Measurements from ENCODE around the gene CD8A.

CD8A gene

GRCh38 chr2:86809481-86810121 is 18.9 kb upstream of the CD8A start:
- no peak for DNase-seq (ENCODE audit: low read depth in 3 of 3, low spot score in 1 of 3)

DNA sequence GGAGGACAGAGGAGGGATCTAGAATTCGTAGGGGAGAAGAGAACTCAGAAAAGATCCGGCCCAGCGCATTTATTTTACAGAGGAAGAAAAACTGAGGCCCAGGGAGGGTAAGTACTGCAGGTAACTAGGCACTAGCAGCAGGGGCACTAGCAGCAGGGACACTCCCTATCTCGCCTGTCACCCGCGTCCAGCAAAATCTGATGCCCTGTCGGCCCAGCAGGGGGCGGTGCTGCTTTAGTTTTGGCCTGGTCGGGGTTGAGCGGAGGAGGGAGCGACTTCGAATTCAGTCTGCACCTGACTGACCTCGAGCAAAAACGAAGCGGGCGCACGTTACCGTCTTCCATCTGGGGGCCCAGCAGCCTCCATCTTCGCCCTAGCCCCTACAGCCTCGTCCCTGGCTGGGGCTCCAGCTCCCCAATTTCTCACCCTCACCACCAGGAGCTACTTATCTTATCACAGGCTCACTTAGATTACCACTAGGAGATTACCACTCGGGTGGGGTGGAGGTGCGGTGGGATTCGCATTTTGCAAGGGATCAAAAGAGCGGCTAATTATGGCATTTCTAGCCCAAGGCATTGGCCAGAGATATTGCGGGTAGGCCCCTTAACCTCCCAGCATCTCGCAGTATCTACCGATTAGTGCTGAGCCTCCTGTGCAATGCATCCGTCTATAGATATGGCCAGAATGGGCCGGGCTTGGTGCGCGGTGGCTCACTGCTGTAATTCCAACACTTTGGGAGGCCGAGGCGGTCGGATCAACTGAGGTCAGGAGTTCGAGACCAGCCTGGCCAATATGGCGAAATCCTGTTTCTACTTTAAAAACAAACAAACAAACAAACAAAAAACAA is 17.8 kb upstream of the CD8A start:
- peak; percentile 68 to 91 (median 82) for DNase-seq (ENCODE audit: low read depth in 3 of 3, low spot score in 1 of 3)

DNA sequence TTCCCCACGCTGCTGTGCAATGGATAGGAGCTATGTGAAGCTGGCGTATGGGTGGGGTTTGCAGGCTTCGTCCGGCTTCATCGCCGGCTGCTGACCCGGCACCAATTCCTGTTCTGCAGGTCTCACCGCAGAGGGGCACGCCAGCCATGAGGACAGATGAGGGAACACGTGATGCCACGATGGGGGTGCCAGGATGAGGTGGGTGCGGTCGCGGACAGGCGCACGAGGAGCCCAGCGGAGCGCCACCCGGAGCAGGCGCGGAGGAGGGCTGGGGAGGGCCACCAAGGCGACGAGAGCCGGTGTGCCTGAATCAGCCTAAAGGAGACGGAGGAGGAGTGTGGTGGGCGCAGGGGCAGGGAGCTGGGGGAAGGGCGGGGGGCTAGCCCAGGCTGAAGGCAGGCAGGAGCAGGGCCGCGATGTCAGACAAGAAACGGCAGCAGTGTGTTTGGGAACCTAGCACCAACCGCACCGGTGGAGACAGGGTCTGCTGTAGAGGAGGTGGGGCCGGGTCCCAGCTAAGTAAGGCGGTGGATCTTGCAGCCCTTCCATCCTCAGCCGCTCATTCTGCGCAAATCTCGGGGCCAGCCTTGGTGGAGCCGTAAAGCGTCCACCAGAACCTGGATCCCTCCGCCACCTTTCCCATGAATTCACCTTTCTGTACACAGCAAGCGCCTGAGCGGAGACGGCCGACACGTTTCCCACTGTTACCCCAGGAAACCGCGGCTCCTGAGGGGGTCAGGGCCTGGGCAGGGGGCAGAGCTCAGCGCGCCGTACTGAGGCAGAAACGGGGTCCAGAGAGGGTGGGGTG is 17.0 kb upstream of the CD8A start:
- no peak for DNase-seq (ENCODE audit: low read depth in 3 of 3, low spot score in 1 of 3)

DNA sequence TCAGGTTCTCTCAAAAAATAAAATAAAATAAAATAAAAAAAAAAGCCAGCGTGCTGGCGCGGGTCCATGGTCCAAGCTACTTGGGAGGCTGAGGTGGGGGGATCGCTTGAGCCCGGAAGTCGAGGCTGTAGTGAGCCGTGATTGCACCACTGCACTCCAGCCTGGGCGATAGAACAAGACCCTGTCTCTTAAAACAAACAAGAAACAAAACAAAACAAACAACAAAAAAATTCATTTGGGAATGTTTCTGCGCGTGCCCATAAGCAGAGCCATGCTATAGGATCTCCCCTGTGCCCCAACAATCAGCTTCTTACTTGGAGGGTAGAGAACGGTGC is 16.4 kb upstream of the CD8A start:
- no peak for DNase-seq (ENCODE audit: low read depth in 3 of 3, low spot score in 1 of 3)

DNA sequence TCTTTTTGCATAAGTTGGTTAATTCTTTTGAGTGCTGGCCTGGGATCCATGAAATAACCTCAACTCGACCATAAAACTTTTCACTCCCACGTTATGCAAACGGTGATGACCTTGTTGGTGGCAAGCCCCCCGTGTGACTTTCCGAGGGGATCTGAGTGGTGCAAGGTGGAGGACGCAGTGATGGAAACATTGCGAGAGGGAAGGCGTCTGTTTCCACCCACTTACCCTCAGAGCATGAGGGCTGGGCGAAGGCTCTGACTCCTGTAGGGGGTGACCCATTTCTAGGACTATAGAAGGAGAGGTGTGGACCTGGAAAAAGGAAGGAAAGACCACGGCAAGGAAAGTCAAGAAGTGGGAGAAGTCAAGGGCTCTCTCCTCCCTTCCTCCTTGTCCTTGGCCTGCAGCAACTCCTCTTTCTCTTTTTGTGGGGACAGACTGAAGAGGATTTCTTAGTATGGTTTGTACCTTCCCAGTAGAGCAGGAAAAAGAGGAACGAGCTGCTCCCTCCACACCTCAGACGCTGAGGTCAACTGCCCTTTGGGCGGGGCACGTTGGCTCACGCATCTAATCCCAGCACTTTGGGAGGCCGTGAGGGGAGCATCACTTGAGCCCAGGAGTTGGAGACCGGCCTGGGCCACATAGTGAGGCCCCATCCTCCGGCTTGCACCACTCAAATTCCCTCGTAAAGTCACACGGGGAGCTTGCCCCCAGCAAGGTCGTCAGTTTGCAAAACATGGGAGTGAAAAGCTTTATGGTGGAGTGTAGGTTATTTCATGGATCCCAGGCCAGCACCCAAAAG is 15.5 kb upstream of the CD8A start:
- no peak for DNase-seq (ENCODE audit: low read depth in 3 of 3, low spot score in 1 of 3)

- no peak for DNase-seq (ENCODE audit: low read depth in 3 of 3, low spot score in 1 of 3)
These were observed 10.3 kb upstream of the CD8A start for GRCh38 chr2:86800856-86801567.

GRCh38 chr2:86794861-86795260 is 4.1 kb upstream of the CD8A start:
- no peak for DNase-seq (ENCODE audit: low read depth in 3 of 3, low spot score in 1 of 3)

DNA sequence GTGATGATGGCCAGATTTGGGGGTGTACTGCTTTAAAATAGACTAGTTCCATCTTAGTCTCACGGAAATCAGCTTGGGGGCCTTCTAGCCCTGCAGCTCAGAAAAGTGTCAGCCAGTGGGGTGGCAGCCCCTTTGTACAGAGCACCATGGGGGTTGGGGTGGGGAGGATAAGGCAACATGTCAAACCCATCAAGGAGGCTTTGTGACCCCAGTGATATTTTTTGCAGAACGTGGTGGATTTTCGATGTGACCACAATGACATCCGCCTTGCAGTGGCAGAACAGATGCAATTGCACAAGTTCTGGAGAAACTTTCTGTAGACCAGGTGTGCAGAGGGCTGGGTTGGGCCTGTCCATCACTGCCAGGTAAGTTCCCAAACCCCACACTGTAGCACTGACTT is 3.0 kb upstream of the CD8A start:
- no peak for DNase-seq (ENCODE audit: low read depth in 3 of 3, low spot score in 1 of 3)

DNA sequence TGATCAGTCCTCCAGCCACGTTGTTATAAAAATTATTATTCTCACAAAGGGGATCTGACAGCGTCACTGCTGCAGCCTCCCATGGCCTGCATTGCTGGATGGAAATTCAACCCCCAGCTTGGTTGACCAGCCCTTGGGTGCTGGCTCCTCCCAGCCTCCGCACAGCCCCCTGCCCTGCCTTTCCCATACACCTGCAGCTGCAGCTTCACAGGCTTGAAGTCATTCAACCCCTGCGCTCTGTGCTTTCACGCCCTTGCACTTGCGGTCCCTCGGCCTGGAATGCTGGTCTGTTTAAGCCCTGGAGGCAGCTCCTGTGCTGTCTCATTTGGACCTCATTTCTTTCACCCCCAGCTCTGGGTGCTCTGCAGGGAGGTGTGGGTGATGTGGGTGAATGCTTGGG is 860 bp upstream of the CD8A start:
- no peak for DNase-seq (ENCODE audit: low read depth in 3 of 3, low spot score in 1 of 3)

GRCh38 chr2:86790134-86790675 is 508 bp downstream of the CD8A start:
- no peak for DNase-seq (ENCODE audit: low read depth in 3 of 3, low spot score in 1 of 3)

DNA sequence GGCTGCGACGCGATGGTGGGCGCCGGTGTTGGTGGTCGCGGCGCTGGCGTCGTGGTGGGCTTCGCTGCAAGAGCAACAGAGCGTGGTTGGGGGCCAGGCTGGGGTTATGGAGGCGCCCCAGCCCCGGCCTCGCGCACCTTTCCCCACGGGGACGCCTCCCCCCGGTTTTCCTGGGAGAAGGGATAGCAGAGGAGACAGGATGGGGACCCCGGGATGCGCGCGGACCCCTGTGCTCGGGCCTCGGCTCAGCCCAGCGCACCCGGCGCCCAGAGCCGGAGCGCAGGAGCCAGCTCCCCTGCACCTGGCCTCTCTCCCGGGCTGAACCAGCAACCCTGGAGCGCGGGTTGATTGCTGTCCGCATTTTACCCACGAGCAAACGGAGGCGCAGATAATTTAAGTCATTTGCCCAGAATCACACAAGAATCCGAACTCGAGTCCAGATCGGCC is 1.0 kb downstream of the CD8A start:
- no peak for DNase-seq (ENCODE audit: low read depth in 3 of 3, low spot score in 1 of 3)

DNA sequence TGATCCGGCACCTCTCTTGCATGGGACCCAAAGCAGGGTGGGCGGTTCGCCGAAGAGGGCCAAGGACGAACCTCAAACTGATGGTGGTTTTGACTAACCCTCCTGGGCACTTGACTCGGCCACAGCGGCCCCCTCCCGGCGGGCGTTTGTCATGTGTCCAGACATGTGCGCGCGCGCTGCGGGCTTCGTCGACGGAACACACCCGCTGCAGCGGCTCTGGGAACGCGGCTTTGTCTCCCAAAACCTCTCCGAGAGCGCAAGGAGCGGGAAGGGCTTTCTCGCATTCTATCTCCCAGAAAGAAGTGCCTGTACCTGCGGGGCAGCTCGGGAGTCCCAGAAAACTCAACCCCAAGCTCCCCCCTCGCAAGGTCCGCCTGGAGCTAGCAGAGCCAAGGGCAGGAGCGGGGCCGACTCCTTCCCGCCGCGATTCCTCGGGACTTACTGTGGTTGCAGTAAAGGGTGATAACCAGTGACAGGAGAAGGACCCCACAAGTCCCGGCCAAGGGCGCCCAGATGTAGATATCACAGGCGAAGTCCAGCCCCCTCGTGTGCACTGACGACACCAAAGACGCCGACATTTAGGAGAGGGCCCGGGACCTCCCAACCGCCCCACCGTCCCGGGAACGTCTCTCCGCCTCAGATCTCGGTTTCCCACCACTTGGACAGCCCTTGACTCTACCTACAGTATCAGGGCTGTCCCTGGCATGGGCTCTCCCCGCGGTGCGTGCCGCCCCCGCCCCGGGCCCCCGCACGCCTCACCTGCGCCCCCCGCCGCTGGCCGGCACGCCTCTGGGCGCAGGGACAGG is 1.6 kb downstream of the CD8A start:
- DNase-seq (ENCODE audit: low read depth in 3 of 3, low spot score in 1 of 3) = no peak

- no peak for DNase-seq (ENCODE audit: low read depth in 3 of 3, low spot score in 1 of 3)
These were observed 2.5 kb downstream of the CD8A start for GRCh38 chr2:86788165-86788564.

- no peak for DNase-seq (ENCODE audit: low read depth in 3 of 3, low spot score in 1 of 3)
These were observed 3.0 kb downstream of the CD8A start for GRCh38 chr2:86787736-86788135.

DNA sequence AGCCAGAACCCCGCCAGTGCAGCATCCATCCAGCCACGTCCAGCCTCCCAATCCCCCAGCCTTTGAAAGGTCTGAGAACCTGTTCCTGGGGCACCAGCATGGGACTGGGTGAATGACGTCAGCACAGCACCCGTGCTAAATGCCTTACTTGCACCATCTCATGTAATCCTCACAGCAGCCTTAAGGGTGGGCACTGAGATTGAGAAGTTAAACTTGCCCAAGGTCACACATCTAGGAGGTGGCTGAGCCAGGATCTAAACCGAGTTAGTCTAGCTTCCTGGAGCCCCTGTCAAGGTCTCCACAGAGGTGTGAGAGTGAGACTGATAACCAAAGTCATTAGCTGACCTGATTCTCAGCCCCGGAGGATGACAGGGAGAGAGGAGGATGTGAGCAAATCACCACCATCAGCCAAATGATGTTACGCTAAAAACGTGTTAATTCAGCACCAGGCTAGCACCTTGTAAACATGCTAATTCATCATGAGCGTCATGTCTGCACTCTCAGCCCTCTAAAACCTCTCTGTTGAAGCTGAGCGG is 4.6 kb downstream of the CD8A start:
- no peak for DNase-seq (ENCODE audit: low read depth in 3 of 3, low spot score in 1 of 3)

DNA sequence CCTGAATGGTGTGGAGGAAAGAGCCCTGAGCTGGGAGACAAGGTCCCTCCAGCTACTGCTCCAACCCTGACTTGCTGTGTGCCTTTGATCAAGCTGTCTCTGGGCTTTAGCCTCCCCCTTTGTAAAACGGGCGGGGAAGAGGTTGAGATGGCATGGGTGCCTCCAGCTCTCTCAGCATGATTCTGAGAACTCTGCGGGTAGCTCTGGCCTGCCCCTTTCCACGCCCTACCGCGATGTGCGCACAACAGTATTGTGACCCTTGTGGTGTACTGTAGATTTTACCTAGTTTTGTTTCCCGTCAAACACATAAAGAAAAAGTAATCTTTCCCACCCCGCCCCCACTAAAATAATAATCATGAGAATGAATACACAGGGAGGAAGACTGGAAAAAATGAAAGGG is 5.3 kb downstream of the CD8A start:
- no peak for DNase-seq (ENCODE audit: low read depth in 3 of 3, low spot score in 1 of 3)

DNA sequence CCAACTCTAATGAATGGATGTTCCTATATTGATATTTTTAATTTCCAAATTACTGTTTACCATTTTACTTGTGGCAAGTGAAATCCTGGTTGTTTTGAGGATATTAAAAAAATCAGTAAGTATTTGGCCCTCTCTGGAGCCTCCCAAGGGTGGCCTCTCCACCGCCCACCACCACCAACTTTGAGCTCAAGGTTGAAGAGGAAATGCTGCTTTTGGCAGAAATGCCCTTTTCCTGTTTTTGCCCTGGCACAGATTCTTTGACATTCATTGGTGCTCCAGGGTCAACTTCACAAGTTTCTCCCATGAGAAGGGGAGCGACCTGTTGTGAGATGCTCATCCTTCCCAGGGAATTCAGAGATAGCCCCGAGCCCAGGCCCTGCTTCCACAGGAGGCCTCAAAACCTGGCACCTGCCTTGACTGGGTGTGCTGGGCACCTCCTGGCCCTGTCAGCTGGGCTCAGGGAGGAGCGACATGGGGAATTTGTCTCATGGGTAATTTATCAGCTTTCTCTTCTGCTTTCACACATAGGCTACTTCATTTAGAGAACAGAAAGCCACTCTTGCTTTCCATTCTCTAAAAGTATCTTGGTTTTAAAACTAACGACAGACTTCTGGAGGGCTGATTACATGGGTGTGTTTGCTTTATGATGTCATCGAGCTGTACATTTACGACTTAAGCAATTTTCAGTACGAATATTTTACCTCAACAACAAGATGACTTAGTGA is 6.9 kb downstream of the CD8A start:
- DNase-seq (ENCODE audit: low read depth in 3 of 3, low spot score in 1 of 3) = no peak

DNA sequence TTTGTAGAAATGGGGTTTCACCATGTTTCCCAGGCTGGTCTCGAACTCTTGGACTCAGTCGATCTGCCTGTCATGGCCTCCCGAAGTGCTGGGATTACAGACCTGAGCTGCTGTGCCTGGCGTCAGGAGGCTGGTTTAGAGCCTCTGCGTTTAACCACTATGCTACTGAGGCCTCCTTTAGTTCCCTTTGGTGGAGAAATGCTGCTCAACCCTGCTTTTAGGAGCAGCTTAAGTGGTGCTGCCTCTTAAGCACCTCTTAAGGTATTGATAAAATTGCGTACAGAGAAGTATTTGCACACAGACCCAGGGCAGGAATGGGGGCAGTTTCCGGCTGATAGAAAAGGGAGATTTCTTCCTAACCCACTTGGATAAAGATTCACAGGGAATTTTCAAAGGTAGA is 8.0 kb downstream of the CD8A start:
- DNase-seq (ENCODE audit: low read depth in 3 of 3, low spot score in 1 of 3) = no peak

DNA sequence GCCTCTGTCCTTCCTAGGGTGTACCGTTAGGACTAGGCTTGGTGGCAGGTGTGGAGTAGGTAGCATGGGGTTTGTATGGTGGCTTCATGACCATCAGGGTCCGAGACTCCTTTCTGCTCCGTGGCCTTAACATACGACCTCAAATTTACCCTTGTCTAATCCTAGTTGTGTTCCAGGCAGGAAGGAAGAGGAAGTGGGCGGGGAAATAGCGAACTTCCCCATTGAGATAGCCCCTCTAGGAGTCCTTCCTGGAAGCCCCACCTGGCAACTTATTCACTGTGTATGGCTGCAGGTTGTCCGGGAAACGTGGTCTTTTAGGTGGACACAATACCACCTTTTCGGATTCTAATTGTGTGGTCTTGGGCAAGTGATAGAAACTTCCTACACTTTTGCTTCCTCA is 9.3 kb downstream of the CD8A start:
- no peak for DNase-seq (ENCODE audit: low read depth in 3 of 3, low spot score in 1 of 3)
